Parathyroid adenoma (tissue), 2 donors: ENCODE results near the gene HSH2D.

ENCODE experiments used
- H2AFZ ChIP-seq: fragments of 300-600 bp; sonication (generic); one replicate; pipeline ENCODE4 v1.7.0; 2017; ENCODE audit warnings: antibody characterized with exemption, mild to moderate bottlenecking
- H3K27ac ChIP-seq: fragments of 300-600 bp; sonication (generic); one replicate; pipeline ENCODE4 v1.7.0; 2017
- H3K27me3 ChIP-seq: fragments of 300-600 bp; sonication (generic); one replicate; pipeline ENCODE4 v1.7.0; 2017; ENCODE audit warnings: low read length; ENCODE audit not compliant: control insufficient read depth, insufficient read depth
- H3K36me3 ChIP-seq: fragments of 300-600 bp; sonication (generic); one replicate; pipeline ENCODE4 v1.7.0; 2017; ENCODE audit warnings: low read length; ENCODE audit not compliant: control insufficient read depth, insufficient read depth
- H3K4me1 ChIP-seq: fragments of 300-600 bp; sonication (generic); one replicate; pipeline ENCODE4 v1.7.0; 2017; ENCODE audit warnings: control low read depth
- H3K4me2 ChIP-seq: fragments of 300-600 bp; sonication (generic); one replicate; pipeline ENCODE4 v1.7.0; 2017; ENCODE audit warnings: low read length
- H3K4me3 ChIP-seq: fragments of 300-600 bp; sonication (generic); one replicate; pipeline ENCODE4 v1.7.0; 2017; ENCODE audit warnings: low read depth, low read length
- H3K79me2 ChIP-seq: fragments of 300-600 bp; sonication (generic); one replicate; pipeline ENCODE4 v1.7.0; 2017; ENCODE audit warnings: control low read depth
- H3K9ac ChIP-seq: fragments of 300-600 bp; sonication (generic); one replicate; pipeline ENCODE4 v1.7.0; 2017; ENCODE audit warnings: mild to moderate bottlenecking
- H3K9me3 ChIP-seq: fragments of 300-600 bp; sonication (generic); one replicate; pipeline ENCODE4 v1.7.0; 2017; ENCODE audit warnings: low read length; ENCODE audit not compliant: control insufficient read depth
- TF ChIP-seq, protein P1 (sequence below): fragments of 300-600 bp; sonication (generic); IDR thresholded peaks from one replicate; pipeline ENCODE4 v1.7.0; 2017; ENCODE audit warnings: antibody characterized with exemption, mild to moderate bottlenecking
- donor health status: primary hyperparathyroidism.

HSH2D gene

DNA sequence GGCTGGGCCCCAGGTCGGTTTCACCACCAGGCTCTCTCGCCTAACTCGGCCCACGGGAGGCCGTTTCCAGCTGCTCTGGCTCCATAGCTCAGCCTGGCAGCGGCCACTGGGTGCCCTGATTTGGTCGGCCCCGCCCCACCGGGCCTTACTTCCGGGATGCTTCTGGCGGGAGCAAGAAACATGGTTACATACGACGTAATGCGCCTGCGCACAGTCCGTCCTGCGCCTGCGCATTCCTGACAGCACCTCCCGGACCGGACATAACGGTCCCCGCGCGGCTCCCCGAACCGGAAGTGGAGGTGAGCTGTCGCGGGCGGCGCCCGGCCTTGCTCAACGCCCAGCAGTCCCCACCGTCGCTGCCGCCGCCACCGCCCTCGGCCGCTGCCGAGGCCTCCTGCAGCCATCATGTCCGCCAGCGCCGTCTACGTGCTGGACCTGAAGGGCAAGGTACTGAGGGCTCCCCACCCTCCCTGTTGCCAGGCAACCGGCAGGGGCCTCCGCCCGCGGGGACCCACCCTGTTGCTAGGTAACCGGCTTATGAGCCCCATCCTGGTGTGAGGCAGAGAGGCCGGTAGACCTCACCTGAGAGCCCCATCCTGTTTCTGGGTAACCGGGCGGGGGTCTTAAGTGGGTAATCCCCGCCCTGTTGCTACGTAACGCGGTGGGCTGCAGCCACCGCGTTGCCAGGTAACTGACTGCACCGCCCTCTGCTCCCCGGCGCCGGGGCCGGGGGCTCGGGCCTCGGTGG lies 54.3 kb downstream of the HSH2D start, which contains the start of gene AP1M1:
Gene AP1M1, plus strand, starts transcription at position 290 of the 748 bp plus-strand sequence. Its CDS starts 116 bp downstream, at position 406.
- Histone ChIP-seq H3K27ac (peak within 1 kb of the TSS; percentile 50), H3K4me1 (peaks cover 14% of the 10 kb centered on the region), H3K79me2 (peaks cover 13% of the 10 kb centered on the region), H3K27me3 (no peaks in the 10 kb centered on the region), H3K9me3 (no peaks in the 10 kb centered on the region), H3K36me3 (no peaks in the 10 kb centered on the region), H2AFZ (peak within 1 kb of the TSS; percentile 100), H3K9ac (peak within 1 kb of the TSS; percentile 3), H3K4me3 (peak within 1 kb of the TSS; percentile 96), H3K4me2 (peak within 1 kb of the TSS; percentile 89)
- TF ChIP-seq, protein P1, sequence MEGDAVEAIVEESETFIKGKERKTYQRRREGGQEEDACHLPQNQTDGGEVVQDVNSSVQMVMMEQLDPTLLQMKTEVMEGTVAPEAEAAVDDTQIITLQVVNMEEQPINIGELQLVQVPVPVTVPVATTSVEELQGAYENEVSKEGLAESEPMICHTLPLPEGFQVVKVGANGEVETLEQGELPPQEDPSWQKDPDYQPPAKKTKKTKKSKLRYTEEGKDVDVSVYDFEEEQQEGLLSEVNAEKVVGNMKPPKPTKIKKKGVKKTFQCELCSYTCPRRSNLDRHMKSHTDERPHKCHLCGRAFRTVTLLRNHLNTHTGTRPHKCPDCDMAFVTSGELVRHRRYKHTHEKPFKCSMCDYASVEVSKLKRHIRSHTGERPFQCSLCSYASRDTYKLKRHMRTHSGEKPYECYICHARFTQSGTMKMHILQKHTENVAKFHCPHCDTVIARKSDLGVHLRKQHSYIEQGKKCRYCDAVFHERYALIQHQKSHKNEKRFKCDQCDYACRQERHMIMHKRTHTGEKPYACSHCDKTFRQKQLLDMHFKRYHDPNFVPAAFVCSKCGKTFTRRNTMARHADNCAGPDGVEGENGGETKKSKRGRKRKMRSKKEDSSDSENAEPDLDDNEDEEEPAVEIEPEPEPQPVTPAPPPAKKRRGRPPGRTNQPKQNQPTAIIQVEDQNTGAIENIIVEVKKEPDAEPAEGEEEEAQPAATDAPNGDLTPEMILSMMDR = no peak

- TF ChIP-seq, protein P1 = no peak
- Histone ChIP-seq H3K79me2 (peaks cover 13% of the 10 kb centered on the region), H3K36me3 (no peaks in the 10 kb centered on the region), H3K9ac (peak overlapping the region; percentile 3), H3K4me3 (peak overlapping the region; percentile 96), H3K4me2 (peak overlapping the region; percentile 89), H3K27me3 (no peaks in the 10 kb centered on the region), H3K4me1 (peaks cover 14% of the 10 kb centered on the region), H3K27ac (peak overlapping the region; percentile 50), H3K9me3 (no peaks in the 10 kb centered on the region), H2AFZ (peak overlapping the region; percentile 100)
Measured at GRCh38 chr19:16198370-16198651, 54.8 kb downstream of the HSH2D start.

GRCh38 chr19:16199275-16199932 lies 55.9 kb downstream of the HSH2D start:
- peaks cover 14% of the 10 kb centered on the region for H3K4me1 ChIP-seq
- no peak overlapping the region for H3K4me2 ChIP-seq
- no peaks in the 10 kb centered on the region for H3K9me3 ChIP-seq
- H3K36me3 ChIP-seq = no peaks in the 10 kb centered on the region
- no peak overlapping the region for H2AFZ ChIP-seq
- no peak overlapping the region for H3K27ac ChIP-seq
- peaks cover 13% of the 10 kb centered on the region for H3K79me2 ChIP-seq
- H3K4me3 ChIP-seq = no peak overlapping the region
- no peak overlapping the region for H3K9ac ChIP-seq
- TF ChIP-seq, protein P1 = no peak
- no peaks in the 10 kb centered on the region for H3K27me3 ChIP-seq

- no peaks in the 10 kb centered on the region for H3K36me3 ChIP-seq
- H2AFZ ChIP-seq = no peak overlapping the region
- H3K9ac ChIP-seq = no peak overlapping the region
- TF ChIP-seq, protein P1 = no peak
- H3K79me2 ChIP-seq = peaks cover 13% of the 10 kb centered on the region
- H3K27ac ChIP-seq = no peak overlapping the region
- H3K4me1 ChIP-seq = peaks cover 14% of the 10 kb centered on the region
- H3K9me3 ChIP-seq = no peaks in the 10 kb centered on the region
- no peaks in the 10 kb centered on the region for H3K27me3 ChIP-seq
- no peak overlapping the region for H3K4me2 ChIP-seq
- H3K4me3 ChIP-seq = no peak overlapping the region
Measured at GRCh38 chr19:16200038-16201010, 56.8 kb downstream of the HSH2D start.
